Measurements from ENCODE around the gene MYL10. TPM values are rescaled to one million over a fixed set of nuclear protein-coding genes. Genes with fewer than 3 reads are reported as not detected.

Gene MYL10
- total RNA-seq, 1 experiment from 2014 or later = not detected

DNA sequence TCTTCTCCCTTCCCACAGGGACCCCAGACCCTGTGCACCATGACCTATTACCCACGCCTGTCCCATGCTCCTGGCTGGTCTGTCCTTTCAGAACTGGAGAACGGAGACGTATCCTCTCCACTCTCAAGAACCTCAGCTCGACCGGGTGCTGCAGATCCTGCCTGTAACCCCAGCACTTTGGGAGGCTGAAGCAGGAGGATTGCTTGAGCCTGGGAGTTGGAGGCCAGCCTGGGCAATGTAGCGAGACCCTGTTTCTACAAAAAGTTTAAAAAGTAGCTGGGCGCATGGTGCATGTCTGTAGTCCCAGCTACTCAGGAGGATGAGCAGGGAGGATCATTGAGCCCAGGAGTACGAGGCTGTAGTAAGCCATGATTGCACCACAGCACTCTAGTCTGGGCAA lies 37.2 kb upstream of the MYL10 start:
- BruUV-seq (replicated peaks) = no TSS peak
- ATAC-seq = no peak
- intact Hi-C loops (cut with micrococcal nuclease) = no loop called here
- Histone ChIP-seq H3K27me3 (ENCODE audit: insufficient read depth, low read length) (no peaks in the 10 kb centered on the region), H3K4me1 (ENCODE audit: control insufficient read depth in 1 of 2, insufficient read depth in 2 of 2, low read length in 2 of 2) (no peaks in the 10 kb centered on the region), H3K9me2 (ENCODE audit: insufficient read depth) (no peaks in the 10 kb centered on the region), H3K4me3 (replicated peaks in 1 of 2; ENCODE audit: low read depth in 1 of 2, low read length in 2 of 2) (no peak overlapping the region), H3K4me2 (ENCODE audit: low read length) (no peak overlapping the region), H3K9ac (ENCODE audit: low read length) (no peak overlapping the region), H2AFZ (ENCODE audit: low read depth, low read length, poor library complexity, severe bottlenecking) (no peak overlapping the region), H3K9me3 (ENCODE audit: control insufficient read depth in 1 of 2, insufficient read depth in 1 of 2, low read depth in 1 of 2, low read length in 2 of 2) (no peaks in the 10 kb centered on the region), H4K20me1 (ENCODE audit: insufficient read depth) (no peaks in the 10 kb centered on the region), H3K79me2 (ENCODE audit: insufficient read depth, low read length) (no peaks in the 10 kb centered on the region), H3K27ac (ENCODE audit: low read depth, low read length) (no peak overlapping the region), H3K36me3 (ENCODE audit: control insufficient read depth in 1 of 2, insufficient read depth in 2 of 2, low read length in 2 of 2) (no peaks in the 10 kb centered on the region)
- TF ChIP-seq ELF1 (IDR thresholded peaks at IDR 0.05; ENCODE audit: borderline replicate concordance, low read depth) = no peak
- TF ChIP-seq SIN3A (IDR thresholded peaks at IDR 0.05; ENCODE audit: low read depth) = no peak
- ChIA-PET POLR2A (no interaction called here), RAD21 (ENCODE audit: low non-redundant PET in 1 of 2, low total read pairs in 2 of 2, uncharacterized antibody in 2 of 2, unreplicated experiment in 2 of 2) (no interaction called here), CTCF (interaction anchor here (0.7 kb wide), 1 partner anchor 8 kb away, joined by 3 read pairs; no protein-coding TSS in a partner anchor)
- no peak for DNase-seq (ENCODE audit: low read depth, low spot score)

- Histone ChIP-seq H3K9ac (ENCODE audit: low read length) (no peak overlapping the region), H3K4me1 (ENCODE audit: control insufficient read depth in 1 of 2, insufficient read depth in 2 of 2, low read length in 2 of 2) (no peaks in the 10 kb centered on the region), H3K4me3 (replicated peaks in 1 of 2; ENCODE audit: low read depth in 1 of 2, low read length in 2 of 2) (no peak overlapping the region), H3K4me2 (ENCODE audit: low read length) (no peak overlapping the region), H3K36me3 (ENCODE audit: control insufficient read depth in 1 of 2, insufficient read depth in 2 of 2, low read length in 2 of 2) (no peaks in the 10 kb centered on the region), H4K20me1 (ENCODE audit: insufficient read depth) (no peaks in the 10 kb centered on the region), H3K9me3 (ENCODE audit: control insufficient read depth in 1 of 2, insufficient read depth in 1 of 2, low read depth in 1 of 2, low read length in 2 of 2) (no peaks in the 10 kb centered on the region), H3K27me3 (ENCODE audit: insufficient read depth, low read length) (no peaks in the 10 kb centered on the region), H3K27ac (ENCODE audit: low read depth, low read length) (no peak overlapping the region), H2AFZ (ENCODE audit: low read depth, low read length, poor library complexity, severe bottlenecking) (no peak overlapping the region), H3K9me2 (ENCODE audit: insufficient read depth) (no peaks in the 10 kb centered on the region), H3K79me2 (ENCODE audit: insufficient read depth, low read length) (no peaks in the 10 kb centered on the region)
- intact Hi-C loops (cut with micrococcal nuclease) = no loop called here
- BruUV-seq (replicated peaks) = no TSS peak
- ATAC-seq (no peak), DNase-seq (ENCODE audit: low read depth, low spot score) (no peak)
- TF ChIP-seq, protein P1, sequence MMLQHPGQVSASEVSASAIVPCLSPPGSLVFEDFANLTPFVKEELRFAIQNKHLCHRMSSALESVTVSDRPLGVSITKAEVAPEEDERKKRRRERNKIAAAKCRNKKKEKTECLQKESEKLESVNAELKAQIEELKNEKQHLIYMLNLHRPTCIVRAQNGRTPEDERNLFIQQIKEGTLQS (IDR thresholded peaks at IDR 0.05) = no peak
- TF ChIP-seq CEBPB (IDR thresholded peaks at IDR 0.05; ENCODE audit: low read depth) = no peak
- no peak for TF ChIP-seq FOSL1 (IDR thresholded peaks at IDR 0.05; ENCODE audit: low read depth)
- TF ChIP-seq CBX3 (IDR thresholded peaks at IDR 0.05; ENCODE audit: low read depth) = no peak
- no peak for TF ChIP-seq CTCF (IDR thresholded peaks at IDR 0.05 in 2 of 3, conservative IDR thresholded peaks at IDR 0.05 in 1 of 3; ENCODE audit: borderline replicate concordance in 1 of 3, insufficient read depth in 1 of 3, low read depth in 2 of 3, low read length in 2 of 3)
- no peak for TF ChIP-seq TCF7L2 (IDR thresholded peaks at IDR 0.05; ENCODE audit: borderline replicate concordance, extremely low read depth, insufficient read depth, insufficient read length)
- TF ChIP-seq SIN3A (IDR thresholded peaks at IDR 0.05; ENCODE audit: low read depth) = no peak
- TF ChIP-seq ZFX (IDR thresholded peaks at IDR 0.05) = no peak
- no peak for TF ChIP-seq EGR1 (IDR thresholded peaks at IDR 0.05; ENCODE audit: low read depth)
- no peak for TF ChIP-seq SP1 (IDR thresholded peaks at IDR 0.05; ENCODE audit: low read depth)
- TF ChIP-seq YY1 (IDR thresholded peaks at IDR 0.05; ENCODE audit: extremely low read depth, insufficient replicate concordance, low read depth, low read length) = no peak
- ChIA-PET RAD21 (ENCODE audit: low non-redundant PET in 1 of 2, low total read pairs in 2 of 2, uncharacterized antibody in 2 of 2, unreplicated experiment in 2 of 2) (no interaction called here), CTCF (no interaction called here), POLR2A (no interaction called here)
Measured at GRCh38 chr7:101664893-101665471, 35.9 kb upstream of the MYL10 start.
